CD14-positive monocyte (primary cell): Measurements from ENCODE around the gene TREX2. TPM values are rescaled to one million over a fixed set of nuclear protein-coding genes. Genes with fewer than 3 reads are reported as not detected.

Source experiments
- DNase-seq, 3 donors: peaks; one replicate each; pipeline ENCODE4 v3.0.0-alpha.2; 2011 to 2022
- H2AFZ ChIP-seq: 2 replicates; pipeline ENCODE4 v1.6.0; 2012; ENCODE audit warnings: mild to moderate bottlenecking, low read depth, low read length, inconsistent platforms; ENCODE audit not compliant: insufficient read depth, poor library complexity, severe bottlenecking
- H3K27ac ChIP-seq, 2 donors: 1 replicate in 1 of 2; 2 replicates in 1 of 2; pipeline ENCODE4 v1.5.1; 2012 to 2013; ENCODE audit warnings: low read length in 2 of 2, control low read depth in 1 of 2, inconsistent platforms in 1 of 2, low read depth in 1 of 2, mild to moderate bottlenecking in 1 of 2
- H3K27me3 ChIP-seq, 2 donors: one replicate each; pipeline versions ENCODE4 v1.6.0 to v1.6.1; 2011 to 2013; ENCODE audit warnings: low read length in 2 of 2; ENCODE audit not compliant: control insufficient read depth in 2 of 2, insufficient read depth in 2 of 2
- H3K36me3 ChIP-seq, 2 donors: replicated peaks in 1 of 2; 1 replicate in 1 of 2; 2 replicates in 1 of 2; pipeline versions ENCODE4 v1.5.1 to v1.6.1; 2012 to 2013; ENCODE audit warnings: low read length in 2 of 2, control low read depth in 1 of 2, inconsistent platforms in 1 of 2, mild to moderate bottlenecking in 1 of 2; ENCODE audit not compliant: insufficient read depth in 2 of 2, control insufficient read depth in 1 of 2
- H3K4me1 ChIP-seq, 2 donors: 1 replicate in 1 of 2; 2 replicates in 1 of 2; pipeline versions ENCODE4 v1.5.1 to v1.6.1; 2012 to 2013; ENCODE audit warnings: low read length in 2 of 2, control low read depth in 1 of 2, inconsistent platforms in 1 of 2, mild to moderate bottlenecking in 1 of 2, moderate library complexity in 1 of 2; ENCODE audit not compliant: insufficient read depth in 2 of 2, control insufficient read depth in 1 of 2
- H3K4me2 ChIP-seq: replicated peaks from 2 replicates; pipeline ENCODE3; 2012; ENCODE audit warnings: low read length, moderate library complexity, mild to moderate bottlenecking; ENCODE audit not compliant: poor library complexity, severe bottlenecking; ENCODE audit errors: extremely low read depth
- H3K4me3 ChIP-seq, 3 experiments: fragments of 200-600 bp in 1 of 3; sonication (generic) in 1 of 3; replicated peaks in 1 of 3; 1 replicate in 2 of 3; 2 replicates in 1 of 3; pipeline ENCODE4 v1.5.1; 2011 to 2013; ENCODE audit warnings: low read length in 3 of 3, mild to moderate bottlenecking in 3 of 3, control low read depth in 2 of 3, low read depth in 2 of 3, inconsistent platforms in 1 of 3, moderate library complexity in 1 of 3
- H3K79me2 ChIP-seq: 2 replicates; pipeline ENCODE4 v1.6.0; 2012; ENCODE audit warnings: mild to moderate bottlenecking, control low read depth, inconsistent platforms, low read length, moderate library complexity; ENCODE audit not compliant: insufficient read depth
- H3K9ac ChIP-seq: 2 replicates; pipeline ENCODE4 v1.6.0; 2017; ENCODE audit warnings: low read length, mild to moderate bottlenecking; ENCODE audit not compliant: insufficient read depth, poor library complexity, severe bottlenecking
- H3K9me3 ChIP-seq, 2 donors: replicated peaks in 1 of 2; 1 replicate in 1 of 2; 2 replicates in 1 of 2; pipeline versions ENCODE4 v1.5.1 to v1.6.1; 2012 to 2013; ENCODE audit warnings: low read length in 2 of 2, control low read depth in 1 of 2; ENCODE audit not compliant: control insufficient read depth in 1 of 2, insufficient read depth in 1 of 2
- H4K20me1 ChIP-seq: 2 replicates; pipeline ENCODE4 v1.6.0; 2012; ENCODE audit warnings: mild to moderate bottlenecking, low read length, control low read depth, moderate library complexity; ENCODE audit not compliant: insufficient read depth
- H3K27ac Mint-ChIP-seq, 7 donors: one replicate each; pipeline ENCODE4 v1.8.0; 2020; ENCODE audit warnings: mild to moderate bottlenecking in 7 of 7, mixed read lengths in 7 of 7, moderate library complexity in 6 of 7, inconsistent platforms in 2 of 7
- H3K27me3 Mint-ChIP-seq, 3 donors: one replicate each; pipeline ENCODE4 v1.8.0; 2021 to 2022; ENCODE audit warnings: low read depth in 3 of 3, mild to moderate bottlenecking in 3 of 3, mixed read lengths in 3 of 3, moderate library complexity in 3 of 3, inconsistent platforms in 1 of 3
- H3K36me3 Mint-ChIP-seq, 2 donors: one replicate each; pipeline ENCODE4 v1.8.0; 2020; ENCODE audit warnings: mixed read lengths in 2 of 2, inconsistent platforms in 1 of 2, mild to moderate bottlenecking in 1 of 2
- H3K4me1 Mint-ChIP-seq: one replicate; pipeline ENCODE4 v1.8.0; 2020; ENCODE audit warnings: mild to moderate bottlenecking, mixed read lengths
- H3K4me3 Mint-ChIP-seq, 2 donors: one replicate each; pipeline ENCODE4 v1.8.0; 2020; ENCODE audit warnings: mild to moderate bottlenecking in 2 of 2, mixed read lengths in 2 of 2, moderate library complexity in 1 of 2
- H3K9me3 Mint-ChIP-seq, 7 donors: one replicate each; pipeline ENCODE4 v1.8.0; 2020 to 2022; ENCODE audit warnings: mixed read lengths in 7 of 7, mild to moderate bottlenecking in 6 of 7, moderate library complexity in 6 of 7, inconsistent platforms in 2 of 7
- CTCF ChIP-seq: fragments of 200-600 bp; IDR thresholded peaks from one replicate; pipeline ENCODE4 v1.8.0; 2022; ENCODE audit warnings: antibody characterized with exemption, mild to moderate bottlenecking
- WGBS: methylation state at CpG from one replicate; pipeline ENCODE4 v1.1.5; 2013; ENCODE audit warnings: missing lambda C conversion rate; ENCODE audit not compliant: insufficient coverage; 5-methylcytosine and 5-hydroxymethylcytosine counted together
- intact Hi-C, 2 donors: fragments of 100-400 bp; cut with micrococcal nuclease; formaldehyde crosslinking; loops; one replicate each; pipeline versions ENCODE4 v1.15.0 to v1.15.1; 2023
- polyA plus RNA-seq, 3 donors: library from polyadenylated mRNA; depleted of rRNA in 1 of 3; unstranded in 2 of 3; stranded (reverse) in 1 of 3; fragments of 300-500 nt in 2 of 3; fragments of >200 nt in 1 of 3; fragmentation: Illumina TruSeq in 2 of 3; gene quantifications; 1 replicate in 2 of 3; 2 replicates in 1 of 3; pipeline ENCODE4 v1.2.3, GENCODE V29; 2012 to 2021

Gene TREX2
- polyA plus RNA-seq, 3 donors = 1.5 TPM; not detected in 2

- Mint-ChIP-seq H3K4me3 (peak overlapping the region; percentile 78 to 88), H3K27me3 (peaks cover 0 to 23% (median 8%) of the 10 kb centered on the region in 3 donors), H3K27ac (peak overlapping the region in 3 of 7 donors; percentile 42 to 70 (median 62)), H3K9me3 (peaks cover 0 to 1% (median 0%) of the 10 kb centered on the region in 7 donors), H3K36me3 (no peaks in the 10 kb centered on the region), H3K4me1 (peaks cover 52% of the 10 kb centered on the region)
- Histone ChIP-seq H3K79me2 (peaks cover 6% of the 10 kb centered on the region), H3K27me3 (no peaks in the 10 kb centered on the region), H3K27ac (no peak overlapping the region), H4K20me1 (no peaks in the 10 kb centered on the region), H3K36me3 (no peaks in the 10 kb centered on the region), H3K4me2 (peak overlapping the region; percentile 75), H3K4me1 (peaks cover 52 to 53% of the 10 kb centered on the region in 2 donors), H3K9me3 (no peaks in the 10 kb centered on the region), H3K4me3 (peak overlapping the region; percentile 44 to 73 (median 55)), H3K9ac (peak overlapping the region; percentile 54), H2AFZ (peak overlapping the region; percentile 74)
- TF ChIP-seq CTCF = no peak
- DNase-seq = peak; percentile 9 to 23 (median 14)
- intact Hi-C loops = no loop called here
- 6% methylated on average over 6 of the region's 17 CpGs for WGBS
These were observed 33.8 kb downstream of the TREX2 start for GRCh38 chrX:153411988-153412574.

- Mint-ChIP-seq H3K27ac (peak within 1 kb of the TSS in 4 of 7 donors; percentile 4 to 70 (median 64)), H3K36me3 (no peaks in the 10 kb centered on the region), H3K27me3 (peaks cover 0 to 18% (median 8%) of the 10 kb centered on the region in 3 donors), H3K4me1 (peaks cover 45% of the 10 kb centered on the region), H3K9me3 (peaks cover 0 to 1% (median 0%) of the 10 kb centered on the region in 7 donors), H3K4me3 (peak within 1 kb of the TSS; percentile 78 to 88)
- no peaks in the 10 kb centered on the region for H3K9me3 ChIP-seq
- no peaks in the 10 kb centered on the region for H3K36me3 ChIP-seq
- no peak for TF ChIP-seq CTCF
- H3K79me2 ChIP-seq = peaks cover 6% of the 10 kb centered on the region
- H3K4me1 ChIP-seq = peaks cover 45 to 48% of the 10 kb centered on the region in 2 donors
- peak within 1 kb of the TSS; percentile 44 to 73 (median 55) for H3K4me3 ChIP-seq
- H3K27me3 ChIP-seq = no peaks in the 10 kb centered on the region
- peak; percentile 45 to 62 (median 53) for DNase-seq
- intact Hi-C loops = no loop called here
- no peak within 1 kb of the TSS for H3K27ac ChIP-seq
- peak within 1 kb of the TSS; percentile 74 for H2AFZ ChIP-seq
- H3K9ac ChIP-seq = peak within 1 kb of the TSS; percentile 54
- WGBS = under 1% methylated on average over 31 of the region's 75 CpGs
- H3K4me2 ChIP-seq = peak within 1 kb of the TSS; percentile 75
- no peaks in the 10 kb centered on the region for H4K20me1 ChIP-seq
These were observed 34.4 kb downstream of the TREX2 start, which contains the start of gene ZFP92 for GRCh38 chrX:153411255-153411987. ZFP92 (plus strand) TSS chrX:153411472; CDS start chrX:153418323, 6,851 bp downstream.
